ENCODE measurements around the gene SNRNP200. TPM values are rescaled to one million over a fixed set of nuclear protein-coding genes. Genes with fewer than 3 reads are reported as not detected.

Gene SNRNP200
- 70.8 TPM for total RNA-seq

GRCh38 chr2:96305091-96305978 lies at the start of gene SNRNP200:
TSS of gene SNRNP200 (minus strand) at chr2:96305546. CDS start at chr2:96305437, 109 bp downstream.

GRCh38 chr2:96325041-96325883 lies 19.9 kb upstream of the SNRNP200 start, which contains the start of gene ITPRIPL1:
TSS of gene ITPRIPL1 (plus strand) at chr2:96325317. CDS start at chr2:96325840, 523 bp downstream.

GRCh38 chr2:96265840-96266679 lies 39.3 kb downstream of the SNRNP200 start, which contains the start of the genes CIAO1 and TMEM127:
TSS of gene CIAO1 (plus strand) at chr2:96266225. CDS start at chr2:96266351, 126 bp downstream.
TSS of gene TMEM127 (minus strand) at chr2:96265997. CDS start at chr2:96265381, 616 bp downstream.

Other genes with a start within 250 kb of the SNRNP200 start
- 0.46 TPM for gene ADRA2B, start 189.0 kb downstream of the SNRNP200 start, total RNA-seq
- gene ASTL, start 167.0 kb downstream of the SNRNP200 start, total RNA-seq: not detected
- gene DUSP2, start 160.1 kb downstream of the SNRNP200 start, total RNA-seq: 5.5 TPM
- gene STARD7, start 96.7 kb downstream of the SNRNP200 start, total RNA-seq: 148 TPM
- gene TMEM127, start 39.5 kb downstream of the SNRNP200 start, total RNA-seq: 26.8 TPM
- 73.4 TPM for gene CIAO1, start 39.3 kb downstream of the SNRNP200 start, total RNA-seq
- gene ITPRIPL1, start 19.8 kb upstream of the SNRNP200 start, total RNA-seq: 1.6 TPM
- 4.4 TPM for gene NCAPH, start 30.2 kb upstream of the SNRNP200 start, total RNA-seq
- gene NEURL3, start 199.8 kb upstream of the SNRNP200 start, total RNA-seq: not detected
- gene ARID5A, start 231.2 kb upstream of the SNRNP200 start, total RNA-seq: 1.8 TPM